H9 (cell line): ENCODE results near the gene CFAP43. TPM values are rescaled to one million over a fixed set of nuclear protein-coding genes. Genes with fewer than 3 reads are reported as not detected.

ENCODE experiments used
- DNase-seq: peaks from one replicate; pipeline ENCODE4 v3.0.0-alpha.2; 2017
- H2AFZ ChIP-seq: one replicate; pipeline ENCODE4 v1.6.1; 2013; ENCODE audit warnings: mild to moderate bottlenecking, low read length, control low read depth, moderate library complexity
- H2AK5ac ChIP-seq: 2 replicates; pipeline ENCODE4 v1.6.1; 2013; ENCODE audit warnings: low read length, control low read depth, mixed read lengths; ENCODE audit not compliant: insufficient read length
- H2BK120ac ChIP-seq: one replicate; pipeline ENCODE4 v1.6.1; 2013; ENCODE audit warnings: low read depth, mild to moderate bottlenecking, low read length, control low read depth, inconsistent platforms; ENCODE audit not compliant: poor library complexity, severe bottlenecking
- H2BK12ac ChIP-seq: 2 replicates; pipeline ENCODE4 v1.6.1; 2013; ENCODE audit warnings: low read length, control low read depth, mixed read lengths, low read depth; ENCODE audit not compliant: insufficient read length
- H2BK15ac ChIP-seq: 2 replicates; pipeline ENCODE4 v1.6.1; 2013; ENCODE audit warnings: low read depth, low read length, control low read depth
- H2BK20ac ChIP-seq: one replicate; pipeline ENCODE4 v1.6.1; 2013; ENCODE audit warnings: low read depth, mild to moderate bottlenecking, low read length, control low read depth, inconsistent platforms; ENCODE audit not compliant: poor library complexity, severe bottlenecking
- H2BK5ac ChIP-seq: 2 replicates; pipeline ENCODE4 v1.6.1; 2013; ENCODE audit warnings: low read length, control low read depth, mixed read lengths; ENCODE audit not compliant: insufficient read length
- H3K14ac ChIP-seq: 2 replicates; pipeline ENCODE4 v1.6.1; 2013; ENCODE audit warnings: low read length, control low read depth; ENCODE audit not compliant: insufficient read depth
- H3K18ac ChIP-seq: 2 replicates; pipeline ENCODE4 v1.6.1; 2013; ENCODE audit warnings: low read depth, mild to moderate bottlenecking, mixed read lengths, low read length, control low read depth; ENCODE audit not compliant: insufficient read length
- H3K23ac ChIP-seq: 2 replicates; pipeline ENCODE4 v1.6.1; 2013; ENCODE audit warnings: low read length, control low read depth, mixed read lengths, low read depth; ENCODE audit not compliant: insufficient read length
- H3K23me2 ChIP-seq: 2 replicates; pipeline ENCODE4 v1.6.1; 2013; ENCODE audit warnings: low read depth, mild to moderate bottlenecking, mixed read lengths, low read length, control low read depth; ENCODE audit not compliant: insufficient read length, poor library complexity, severe bottlenecking
- H3K27ac ChIP-seq: 2 replicates; pipeline ENCODE4 v1.5.1; 2013; ENCODE audit warnings: low read length, control low read depth, mixed read lengths, low read depth; ENCODE audit not compliant: insufficient read length
- H3K27me3 ChIP-seq: 2 replicates; pipeline ENCODE4 v1.6.1; 2013; ENCODE audit warnings: low read length, control low read depth, inconsistent platforms; ENCODE audit not compliant: insufficient read depth
- H3K4ac ChIP-seq: 2 replicates; pipeline ENCODE4 v1.6.1; 2013; ENCODE audit warnings: low read depth, mild to moderate bottlenecking, control low read depth, inconsistent platforms, low read length, moderate library complexity
- H3K4me1 ChIP-seq: 2 replicates; pipeline ENCODE4 v1.6.1; 2013; ENCODE audit warnings: low read length, control low read depth, inconsistent platforms; ENCODE audit not compliant: insufficient read depth
- H3K4me2 ChIP-seq: 2 replicates; pipeline ENCODE4 v1.6.1; 2013; ENCODE audit warnings: low read length, control low read depth, mixed read lengths; ENCODE audit not compliant: insufficient read length, insufficient read depth
- H3K56ac ChIP-seq: 2 replicates; pipeline ENCODE4 v1.6.1; 2013; ENCODE audit warnings: low read depth, mild to moderate bottlenecking, mixed read lengths, low read length, control low read depth; ENCODE audit not compliant: insufficient read length
- H3K79me1 ChIP-seq: 2 replicates; pipeline ENCODE4 v1.6.1; 2013; ENCODE audit warnings: low read depth, mild to moderate bottlenecking, moderate library complexity, low read length, control low read depth, inconsistent platforms; ENCODE audit not compliant: insufficient read depth, poor library complexity, severe bottlenecking
- H3K79me2 ChIP-seq: 2 replicates; pipeline ENCODE4 v1.6.1; 2013; ENCODE audit warnings: low read length, control low read depth, inconsistent platforms; ENCODE audit not compliant: insufficient read depth
- H3K9ac ChIP-seq: 2 replicates; pipeline ENCODE4 v1.6.1; 2013; ENCODE audit warnings: low read length, control low read depth, mixed read lengths; ENCODE audit not compliant: insufficient read length; ENCODE audit errors: extremely low read depth
- H3K9me3 ChIP-seq: one replicate; pipeline ENCODE4 v1.6.1; 2013; ENCODE audit warnings: low read depth, low read length, inconsistent platforms; ENCODE audit not compliant: control insufficient read depth
- H3T11ph ChIP-seq: one replicate; pipeline ENCODE4 v1.6.1; 2013; ENCODE audit warnings: mild to moderate bottlenecking, low read length, control low read depth, inconsistent platforms
- H4K20me1 ChIP-seq: one replicate; pipeline ENCODE4 v1.6.1; 2013; ENCODE audit not compliant: control insufficient read depth, insufficient read length, insufficient read depth
- H4K5ac ChIP-seq: 2 replicates; pipeline ENCODE4 v1.6.1; 2013; ENCODE audit warnings: low read depth, mild to moderate bottlenecking, mixed read lengths, low read length, control low read depth; ENCODE audit not compliant: insufficient read length
- H4K8ac ChIP-seq: replicated peaks from 2 replicates; pipeline ENCODE4 v1.6.1; 2013; ENCODE audit warnings: low read length, control low read depth, mixed read lengths, low read depth; ENCODE audit not compliant: insufficient read length
- H4K91ac ChIP-seq: 2 replicates; pipeline ENCODE4 v1.6.1; 2013; ENCODE audit warnings: low read depth, mild to moderate bottlenecking, moderate library complexity, mixed read lengths, low read length, control low read depth; ENCODE audit not compliant: insufficient read length
- H3K27ac Mint-ChIP-seq, 3 experiments: 2 replicates in 2 of 3; 3 replicates in 1 of 3; pipeline ENCODE4 v1.8.0; 2020 to 2021; ENCODE audit warnings: mixed read lengths in 3 of 3, mild to moderate bottlenecking in 1 of 3, moderate library complexity in 1 of 3
- H3K27me3 Mint-ChIP-seq: 2 replicates; pipeline ENCODE4 v1.8.0; 2021; ENCODE audit warnings: low read depth, mild to moderate bottlenecking, moderate library complexity, mixed read lengths
- H3K36me3 Mint-ChIP-seq, 3 experiments: 2 replicates in 2 of 3; 3 replicates in 1 of 3; pipeline ENCODE4 v1.8.0; 2020 to 2021; ENCODE audit warnings: low read depth in 3 of 3, mixed read lengths in 3 of 3; ENCODE audit not compliant: insufficient read depth in 1 of 3
- H3K4me1 Mint-ChIP-seq, 2 experiments: 2 replicates each; pipeline ENCODE4 v1.8.0; 2020; ENCODE audit warnings: mixed read lengths in 2 of 2
- H3K4me3 Mint-ChIP-seq, 2 experiments: 2 replicates in 1 of 2; 3 replicates in 1 of 2; pipeline ENCODE4 v1.8.0; 2020 to 2021; ENCODE audit warnings: mild to moderate bottlenecking in 2 of 2, mixed read lengths in 2 of 2, moderate library complexity in 1 of 2
- H3K9me3 Mint-ChIP-seq, 2 experiments: 2 replicates in 1 of 2; 3 replicates in 1 of 2; pipeline ENCODE4 v1.8.0; 2020; ENCODE audit warnings: mild to moderate bottlenecking in 2 of 2, mixed read lengths in 2 of 2, moderate library complexity in 1 of 2
- CTCF ChIP-seq: fragments of 200-600 bp; sonication (generic); conservative IDR thresholded peaks from 3 replicates; pipeline ENCODE4 v1.8.0; 2021; ENCODE audit warnings: antibody characterized with exemption, mild to moderate bottlenecking
- WGBS: extraction: QIAGEN DNeasy Blood & Tissue Kit; methylation state at CpG from one replicate; pipeline ENCODE4 v1.1.7; 2013; ENCODE audit warnings: missing lambda C conversion rate, low lambda C conversion rate, mixed read lengths; ENCODE audit not compliant: insufficient read length; ENCODE audit errors: extremely low coverage; 5-methylcytosine and 5-hydroxymethylcytosine counted together
- total RNA-seq: library from RNA; stranded (reverse); gene quantifications from 2 replicates; pipeline ENCODE4 v1.2.1, GENCODE V29; 2021

Gene CFAP43
- total RNA-seq, 1 experiment from 2014 or later = 0.26 TPM

DNA sequence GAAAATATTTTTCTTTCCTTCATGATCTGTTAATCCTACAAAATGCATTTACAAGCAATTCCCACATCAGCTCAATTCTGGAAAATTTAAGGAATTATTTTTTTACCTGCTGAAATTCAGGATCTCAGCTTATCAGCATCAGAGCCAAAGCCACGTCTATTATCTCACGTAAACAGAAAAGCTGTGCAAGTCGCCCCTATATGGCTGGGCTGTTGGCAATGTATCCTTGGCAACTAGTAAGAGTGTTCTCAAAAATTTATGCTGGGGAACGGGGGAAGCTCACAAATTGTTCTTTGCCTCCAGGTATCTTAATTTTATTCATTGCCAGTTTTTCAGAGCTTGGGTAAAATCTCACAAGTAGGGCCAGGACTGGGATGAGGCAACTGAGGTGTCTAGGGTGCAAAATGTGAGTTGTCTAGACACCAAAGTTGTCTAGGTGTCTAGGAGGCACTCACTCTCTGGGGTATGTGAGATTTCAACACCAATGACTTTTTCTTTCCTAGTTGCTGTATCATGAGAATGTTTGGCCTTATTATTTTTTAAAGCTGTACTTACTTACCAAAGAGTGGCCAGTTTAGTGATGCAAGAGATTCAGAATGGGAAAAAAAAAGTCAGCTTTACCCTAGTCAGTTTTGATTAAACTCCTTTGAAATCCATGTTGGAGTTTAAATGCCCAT lies 41.9 kb upstream of the CFAP43 start:
- Histone ChIP-seq H3K79me2 (no peaks in the 10 kb centered on the region), H3K4me2 (peak overlapping the region; percentile 35), H3K14ac (no peak overlapping the region), H4K8ac (no peak overlapping the region), H2BK5ac (no peak overlapping the region), H3K9me3 (no peaks in the 10 kb centered on the region), H4K5ac (no peak overlapping the region), H2AK5ac (no peak overlapping the region), H2BK20ac (no peak overlapping the region), H2BK12ac (no peak overlapping the region), H2BK15ac (no peak overlapping the region), H3K27me3 (no peaks in the 10 kb centered on the region), H3K79me1 (no peaks in the 10 kb centered on the region), H3K4me1 (no peaks in the 10 kb centered on the region), H2BK120ac (no peak overlapping the region), H3K27ac (no peak overlapping the region), H4K20me1 (no peaks in the 10 kb centered on the region), H3K23ac (no peak overlapping the region), H3K56ac (no peak overlapping the region), H3K23me2 (peaks cover 7% of the 10 kb centered on the region), H3T11ph (no peak overlapping the region), H3K4ac (no peak overlapping the region), H4K91ac (no peak overlapping the region), H3K9ac (no peak overlapping the region), H3K18ac (no peak overlapping the region), H2AFZ (no peak overlapping the region)
- H3K27me3 Mint-ChIP-seq = peaks cover 7% of the 10 kb centered on the region
- DNase-seq = no peak
- no peak overlapping the region for H3K27ac Mint-ChIP-seq
- H3K4me3 Mint-ChIP-seq = no peak overlapping the region
- peaks cover 8 to 10% of the 10 kb centered on the region in 2 experiments; a peak in 3 of 4 replicates for H3K4me1 Mint-ChIP-seq
- WGBS = no CpG with 5 or more reads among the region's 4 CpGs
- H3K36me3 Mint-ChIP-seq = no peaks in the 10 kb centered on the region; a peak in 2 of 7 replicates
- no peak for TF ChIP-seq CTCF
- H3K9me3 Mint-ChIP-seq = no peaks in the 10 kb centered on the region
